ENCODE data around the gene LRP1.

LRP1 gene

DNA sequence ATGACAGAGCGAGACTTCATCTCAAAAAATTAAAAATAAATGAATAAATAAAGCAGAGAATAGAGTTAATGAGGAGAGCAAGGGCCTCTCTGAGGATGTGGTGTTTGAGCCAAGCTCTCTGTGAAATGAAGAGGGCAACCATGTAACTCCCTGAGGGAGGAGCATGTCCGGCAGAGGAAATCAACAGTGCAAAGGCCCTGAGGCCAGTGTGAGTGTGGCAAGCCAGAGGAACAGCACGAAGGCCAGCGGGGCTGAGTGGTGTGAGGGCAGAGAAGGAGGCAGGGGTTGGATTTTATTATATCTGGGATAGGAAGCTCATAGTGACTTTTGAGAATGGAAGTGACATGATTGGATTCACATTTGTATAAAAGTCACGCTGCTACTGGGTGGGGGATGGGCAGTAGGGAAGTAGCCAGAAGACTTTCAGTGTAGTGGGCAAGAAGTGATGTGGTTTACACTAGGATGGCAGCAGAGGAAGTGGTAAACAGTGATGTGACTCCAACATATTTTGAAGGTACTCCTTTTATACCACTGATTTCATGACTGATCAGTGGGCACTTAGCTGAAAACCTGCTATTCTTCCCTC is 29.4 kb downstream of the LRP1 start:
- DNase-seq: no peak

DNA sequence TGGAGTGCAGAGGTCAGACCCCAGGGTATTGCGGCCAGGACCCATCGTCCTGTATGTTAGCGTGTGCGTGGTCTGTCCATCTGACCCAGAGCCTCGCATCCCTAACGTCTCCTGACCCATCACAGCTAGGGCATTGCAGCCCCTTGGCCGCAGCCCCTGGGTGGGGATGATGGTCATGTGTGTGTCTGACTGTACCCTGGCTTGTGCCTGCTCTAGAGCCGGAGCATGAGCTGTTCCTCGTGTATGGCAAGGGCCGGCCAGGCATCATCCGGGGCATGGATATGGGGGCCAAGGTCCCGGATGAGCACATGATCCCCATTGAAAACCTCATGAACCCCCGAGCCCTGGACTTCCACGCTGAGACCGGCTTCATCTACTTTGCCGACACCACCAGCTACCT is 29.9 kb downstream of the LRP1 start:
- no peak for DNase-seq

DNA sequence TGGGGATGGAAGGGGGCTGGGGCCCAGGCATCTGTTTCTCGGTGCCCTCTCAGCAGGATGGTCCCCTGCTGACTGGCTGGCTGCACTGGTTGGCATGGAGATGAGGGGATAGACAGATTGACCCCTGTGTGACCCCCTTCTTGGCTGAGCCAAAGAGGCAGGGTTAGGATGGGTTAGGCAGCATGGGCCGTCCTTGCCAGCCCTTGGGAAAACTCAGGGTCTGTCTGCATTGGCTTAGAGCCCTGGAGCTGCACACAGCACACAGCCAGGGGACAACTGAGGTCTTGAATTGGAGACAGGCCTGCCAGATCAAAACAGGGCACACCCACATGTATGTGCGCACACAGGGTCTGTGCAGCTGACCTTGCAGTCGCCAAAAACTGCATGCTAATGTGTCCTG is 30.4 kb downstream of the LRP1 start:
- DNase-seq: no peak

DNA sequence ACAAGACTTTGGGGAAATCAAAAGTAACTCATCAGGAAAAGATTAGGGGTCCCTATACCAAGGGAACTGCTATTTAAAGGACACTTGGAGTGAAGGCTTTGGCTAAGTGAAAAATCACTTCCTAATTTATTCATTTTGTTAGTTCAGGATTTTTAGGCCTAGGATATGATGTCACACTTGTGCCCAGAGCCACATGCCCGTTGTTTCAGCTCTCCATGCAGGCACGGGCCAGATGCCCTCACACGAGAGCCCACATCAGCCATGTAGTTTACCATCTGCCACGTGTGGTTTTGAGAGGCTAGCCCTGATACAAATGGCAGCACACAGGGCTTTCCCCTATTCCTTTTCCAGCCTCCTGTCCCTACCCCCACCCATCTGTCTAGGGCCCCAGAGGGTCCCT is 31.0 kb downstream of the LRP1 start:
- no peak for DNase-seq

DNA sequence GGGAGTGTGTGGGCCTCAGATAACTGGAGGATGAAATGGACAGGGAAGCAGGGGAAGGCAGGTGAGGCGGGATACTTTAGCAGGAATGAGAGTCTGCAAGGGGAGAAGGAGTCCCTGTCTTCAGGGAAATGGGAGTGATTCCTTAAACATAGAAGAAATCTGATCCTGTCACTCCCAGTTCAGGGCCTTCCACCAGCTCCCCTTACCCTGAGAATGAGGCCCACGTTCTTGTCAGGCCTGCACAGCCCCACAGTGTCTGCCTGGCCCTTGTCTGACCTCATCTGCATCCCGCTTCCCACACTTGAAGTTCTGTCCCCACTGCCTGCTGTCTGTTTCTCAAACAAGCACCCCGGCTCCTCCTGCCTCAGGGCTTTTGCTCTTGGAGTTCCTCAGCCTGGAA is 31.8 kb downstream of the LRP1 start:
- no peak for DNase-seq

DNA sequence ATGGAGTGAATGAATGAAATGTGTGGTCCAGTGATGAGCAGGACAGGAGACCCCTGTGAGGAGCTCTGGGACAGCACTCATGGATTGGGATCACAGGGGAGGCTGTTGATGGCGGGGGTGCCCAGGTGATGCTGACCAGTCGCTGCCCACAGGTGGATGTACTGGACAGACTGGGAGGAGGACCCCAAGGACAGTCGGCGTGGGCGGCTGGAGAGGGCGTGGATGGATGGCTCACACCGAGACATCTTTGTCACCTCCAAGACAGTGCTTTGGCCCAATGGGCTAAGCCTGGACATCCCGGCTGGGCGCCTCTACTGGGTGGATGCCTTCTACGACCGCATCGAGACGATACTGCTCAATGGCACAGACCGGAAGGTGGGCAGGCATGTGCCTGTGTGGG is 32.5 kb downstream of the LRP1 start:
- no peak for DNase-seq

DNA sequence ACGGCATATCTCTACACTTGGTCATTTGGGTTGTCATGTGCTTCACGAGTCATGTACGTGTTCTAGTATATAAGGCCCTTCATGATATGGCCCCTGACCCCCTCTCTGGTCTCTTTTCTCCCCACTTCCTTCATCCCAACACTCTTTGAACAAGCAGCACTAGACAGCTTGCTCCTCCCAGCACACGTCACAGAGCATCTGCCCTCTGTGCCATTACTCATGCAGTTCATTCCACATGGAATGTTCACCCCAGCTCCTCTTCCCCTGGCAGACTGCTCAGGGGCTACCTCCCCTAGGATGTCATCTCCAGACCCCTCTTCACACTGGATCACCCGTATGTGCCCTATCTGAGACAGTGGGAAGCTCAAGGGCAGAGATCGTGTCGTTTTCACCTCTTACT is 33.2 kb downstream of the LRP1 start:
- DNase-seq: peak; percentile 56

DNA sequence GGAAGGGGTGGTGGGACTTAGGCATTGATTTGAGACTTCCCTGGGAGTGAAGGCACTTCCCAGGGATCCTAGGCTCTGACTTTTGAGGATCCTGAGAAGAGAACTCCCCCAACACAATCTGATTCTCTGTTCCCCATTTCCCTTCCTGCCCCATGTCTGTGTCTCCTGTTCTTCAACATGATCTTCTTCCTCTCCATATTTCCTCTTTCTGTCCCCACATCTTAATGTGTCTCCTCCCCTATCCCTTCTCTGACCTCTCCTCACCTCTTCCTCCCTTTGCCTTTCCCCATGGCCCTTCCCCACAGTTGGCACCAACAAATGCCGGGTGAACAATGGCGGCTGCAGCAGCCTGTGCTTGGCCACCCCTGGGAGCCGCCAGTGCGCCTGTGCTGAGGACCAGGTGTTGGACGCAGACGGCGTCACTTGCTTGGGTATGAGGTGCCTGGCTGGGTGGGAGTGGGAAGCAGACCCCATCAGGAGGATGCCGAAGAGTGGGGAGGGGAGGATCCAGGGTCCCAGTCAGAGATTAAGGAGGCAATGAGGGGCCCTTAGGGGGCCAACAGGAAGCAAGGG is 34.4 kb downstream of the LRP1 start:
- DNase-seq: no peak

DNA sequence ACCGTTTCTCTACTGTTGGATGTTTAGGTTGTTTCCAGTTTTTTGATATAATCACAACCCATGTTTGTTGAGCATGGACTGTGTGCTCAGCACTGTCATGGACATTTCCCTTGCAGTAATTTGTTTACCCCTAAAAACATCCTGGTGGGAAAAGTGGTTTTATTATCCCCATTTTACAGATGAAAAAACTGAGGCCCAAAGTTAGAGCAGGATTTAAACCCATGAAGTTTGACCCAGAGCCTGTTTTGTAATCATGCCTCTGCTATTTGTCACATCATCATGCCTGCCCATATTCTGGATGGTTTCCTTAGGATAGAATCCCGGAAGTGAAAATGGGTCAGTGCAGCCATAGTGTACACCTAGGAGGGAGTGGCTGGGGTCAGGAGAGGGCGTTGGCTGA is 36.2 kb downstream of the LRP1 start:
- no peak for DNase-seq

DNA sequence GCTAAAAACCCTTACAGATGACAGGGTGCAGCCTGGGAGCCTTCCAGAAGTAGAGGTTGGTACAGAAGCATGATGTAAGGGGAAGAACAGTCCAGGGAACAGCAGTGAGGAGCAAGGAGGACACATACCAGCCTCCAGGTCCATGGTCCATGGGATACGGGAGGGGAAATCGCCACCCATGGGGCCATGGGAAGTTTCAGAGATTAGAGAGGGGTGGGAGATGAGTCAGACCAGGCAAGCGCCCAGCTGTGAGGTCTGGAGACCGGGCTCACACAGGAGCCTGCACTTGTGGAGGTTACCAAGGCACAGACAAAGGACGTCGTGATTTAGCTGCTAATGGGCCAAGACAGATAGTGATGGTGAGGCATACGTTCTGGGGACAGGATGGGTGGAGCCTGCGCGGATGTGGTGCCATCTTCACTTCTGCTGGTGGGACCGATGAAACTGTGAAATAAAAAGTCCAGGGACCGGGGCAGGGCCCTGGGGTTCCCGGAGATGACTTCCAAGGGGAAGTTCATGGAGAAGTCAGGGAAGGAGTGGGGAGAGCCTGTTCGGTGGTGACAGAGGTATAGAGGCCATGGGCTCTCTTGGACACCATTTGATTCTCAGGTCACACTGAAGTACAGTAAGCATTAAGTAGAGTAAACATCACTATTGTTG is 36.8 kb downstream of the LRP1 start:
- no peak for DNase-seq

DNA sequence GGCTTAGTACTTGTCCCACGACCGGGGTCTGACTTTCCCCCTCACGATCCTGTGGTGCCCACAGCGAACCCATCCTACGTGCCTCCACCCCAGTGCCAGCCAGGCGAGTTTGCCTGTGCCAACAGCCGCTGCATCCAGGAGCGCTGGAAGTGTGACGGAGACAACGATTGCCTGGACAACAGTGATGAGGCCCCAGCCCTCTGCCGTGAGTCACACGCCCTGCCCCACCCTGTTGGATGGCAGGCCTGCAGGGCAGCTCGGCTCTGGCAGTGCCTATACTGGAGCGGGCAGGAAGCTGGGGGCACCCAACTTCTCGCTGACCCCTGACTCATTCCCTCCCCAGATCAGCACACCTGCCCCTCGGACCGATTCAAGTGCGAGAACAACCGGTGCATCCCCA is 37.5 kb downstream of the LRP1 start:
- DNase-seq: no peak

DNA sequence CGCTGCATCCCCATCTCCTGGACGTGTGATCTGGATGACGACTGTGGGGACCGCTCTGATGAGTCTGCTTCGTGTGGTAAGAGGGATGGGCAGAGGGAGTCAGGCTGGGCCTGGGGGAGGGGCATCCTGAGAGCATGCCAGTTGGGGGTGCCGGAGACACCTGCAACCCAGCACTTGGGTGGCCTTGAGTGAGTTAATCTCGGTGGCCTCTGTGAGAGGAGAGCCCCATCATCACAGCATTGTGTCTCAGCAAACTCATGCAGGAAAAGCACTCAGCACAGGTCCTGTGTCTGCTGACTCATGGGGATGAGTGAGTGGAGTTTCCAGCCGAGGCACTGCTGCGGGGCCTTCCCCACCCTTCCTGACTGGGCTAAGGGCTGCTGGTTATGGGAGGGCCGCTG is 38.7 kb downstream of the LRP1 start:
- peak; percentile 76 for DNase-seq

DNA sequence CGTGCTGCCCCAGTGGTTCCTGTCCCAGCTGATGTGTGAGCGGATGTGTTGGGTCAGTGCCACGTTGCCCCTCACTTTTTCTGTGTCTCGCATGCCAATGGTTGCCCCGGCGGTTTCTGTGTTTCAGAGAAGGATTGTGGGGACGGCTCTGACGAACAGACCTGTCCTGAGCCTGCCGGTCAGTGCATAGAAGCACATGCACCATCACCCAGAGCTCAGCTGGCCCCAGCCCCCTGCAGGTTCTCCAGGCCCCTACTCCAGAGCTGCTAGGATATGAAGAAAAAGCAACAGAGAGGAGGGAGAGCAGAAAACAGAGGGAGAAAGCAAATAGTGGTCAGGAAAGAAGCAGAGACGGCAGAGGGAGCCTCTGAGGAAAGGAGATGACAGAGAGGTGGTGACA is 39.8 kb downstream of the LRP1 start:
- DNase-seq: no peak

DNA sequence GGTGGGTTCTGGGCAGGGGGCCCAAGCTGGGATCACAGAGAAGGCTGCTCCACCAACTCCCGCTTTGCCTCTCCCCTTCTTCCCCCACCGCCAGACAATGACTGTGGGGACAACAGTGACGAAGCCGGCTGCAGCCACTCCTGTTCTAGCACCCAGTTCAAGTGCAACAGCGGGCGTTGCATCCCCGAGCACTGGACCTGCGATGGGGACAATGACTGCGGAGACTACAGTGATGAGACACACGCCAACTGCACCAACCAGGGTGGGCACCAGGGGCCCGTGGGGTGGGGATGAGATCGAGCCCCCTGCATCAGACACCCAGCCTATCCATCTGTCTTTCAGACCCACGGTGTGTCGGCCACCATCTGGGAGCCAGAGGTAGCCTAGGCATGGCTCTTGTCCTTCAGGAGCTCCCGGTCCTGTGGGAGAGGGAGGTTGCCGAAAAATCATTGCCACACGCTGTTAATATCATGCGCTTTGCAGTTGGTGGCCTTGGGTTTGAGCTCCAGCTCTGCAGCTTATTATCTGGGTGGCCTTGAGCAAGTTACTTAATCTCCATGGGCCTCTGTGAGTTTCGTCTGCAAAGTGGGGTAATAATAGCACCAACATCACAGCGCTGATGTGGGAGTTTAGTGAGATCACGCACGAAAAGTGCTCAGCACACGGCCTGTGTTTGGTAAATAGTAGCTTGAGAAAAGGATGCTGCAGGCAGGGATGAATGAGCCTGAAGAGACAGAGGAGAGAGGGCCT is 40.9 kb downstream of the LRP1 start:
- no peak for DNase-seq

DNA sequence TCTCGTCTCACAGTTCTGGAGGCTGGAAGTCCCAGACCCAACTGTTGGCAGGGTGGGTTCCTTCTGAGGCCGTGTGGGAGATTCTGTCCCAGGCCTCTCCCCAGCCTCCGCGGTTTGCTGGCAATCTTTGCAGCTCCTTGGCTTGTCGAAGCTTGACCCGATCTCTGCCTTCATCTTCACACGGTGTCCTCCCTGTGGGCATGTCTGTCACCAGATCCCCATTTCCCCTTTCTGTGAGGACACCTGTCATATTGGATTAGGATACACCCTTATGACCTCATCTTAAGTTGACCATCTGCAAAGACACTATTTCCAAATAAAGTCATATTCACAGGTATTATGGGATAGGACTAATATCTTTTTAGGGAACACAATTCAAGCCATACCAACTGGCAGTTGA is 41.7 kb downstream of the LRP1 start:
- no peak for DNase-seq

DNA sequence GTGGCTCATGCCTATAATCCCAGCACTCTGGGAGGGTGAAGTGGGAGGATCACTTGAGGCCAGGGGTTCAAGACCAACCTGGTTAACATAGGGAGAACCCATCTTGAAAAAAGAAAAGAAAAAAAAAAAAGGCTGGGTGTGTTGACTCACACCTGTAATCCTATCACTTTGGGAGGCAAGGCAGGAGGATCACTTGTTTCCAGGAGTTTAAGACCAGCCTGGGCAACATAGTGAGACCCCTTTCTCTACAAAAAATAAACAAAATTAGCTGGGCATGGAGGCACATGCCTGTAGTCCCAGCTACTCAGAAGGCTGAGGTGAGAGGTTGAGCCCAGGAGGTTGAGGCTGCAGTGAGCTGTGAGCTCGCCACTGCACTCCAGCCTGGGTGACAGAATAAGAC is 42.1 kb downstream of the LRP1 start:
- DNase-seq: no peak

DNA sequence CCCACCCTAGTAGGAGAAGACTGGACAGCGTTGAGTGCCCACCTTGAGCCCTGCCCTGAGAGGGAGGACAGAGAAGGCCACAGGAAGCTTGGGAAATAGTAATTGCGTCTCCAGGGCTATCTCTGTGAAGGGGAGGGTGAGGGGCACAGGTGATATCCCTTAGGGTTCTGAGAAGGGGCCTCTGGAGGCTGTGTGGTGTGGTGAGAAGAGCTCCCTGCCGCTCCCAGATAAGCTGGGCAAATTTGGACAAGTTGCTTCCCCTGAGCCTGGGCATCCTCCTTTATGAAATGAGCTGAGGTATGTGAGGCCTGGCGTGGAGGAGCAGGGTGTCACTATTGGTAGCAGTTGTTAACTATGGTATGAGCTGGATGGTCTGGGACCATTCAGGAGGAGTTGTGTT is 42.6 kb downstream of the LRP1 start:
- no peak for DNase-seq

DNA sequence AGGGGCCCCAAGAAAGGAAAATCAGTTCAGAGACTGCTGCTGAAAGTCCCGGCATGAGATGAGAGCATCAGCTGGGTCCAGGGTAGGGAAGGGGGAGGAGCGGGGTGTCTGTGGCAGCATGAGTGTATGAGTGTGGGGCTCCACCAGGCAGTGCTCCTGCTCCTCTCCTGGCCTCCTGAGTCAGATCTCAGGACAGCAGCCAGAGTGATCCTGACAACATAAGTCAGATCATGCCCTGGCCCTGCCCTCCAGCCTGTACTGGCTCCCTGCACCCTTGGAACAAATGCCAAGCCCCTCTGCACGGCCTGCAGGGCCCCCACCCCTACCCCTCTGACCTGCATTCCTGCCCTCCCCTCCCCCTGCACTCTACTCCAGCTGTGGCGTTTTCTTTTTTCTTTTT is 43.4 kb downstream of the LRP1 start:
- DNase-seq: peak; percentile 60

DNA sequence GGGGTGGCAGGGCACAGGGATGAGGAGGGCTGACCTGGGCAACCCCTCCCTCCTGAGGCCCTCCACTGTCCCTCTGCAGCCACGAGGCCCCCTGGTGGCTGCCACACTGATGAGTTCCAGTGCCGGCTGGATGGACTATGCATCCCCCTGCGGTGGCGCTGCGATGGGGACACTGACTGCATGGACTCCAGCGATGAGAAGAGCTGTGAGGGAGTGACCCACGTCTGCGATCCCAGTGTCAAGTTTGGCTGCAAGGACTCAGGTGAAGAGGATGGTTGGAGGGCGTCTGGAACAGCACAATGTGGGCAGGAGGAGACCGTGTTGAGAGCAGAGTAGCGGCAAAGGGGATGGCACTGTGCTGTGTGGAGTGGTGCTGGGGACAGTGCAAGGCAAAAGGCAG is 44.8 kb downstream of the LRP1 start:
- peak; percentile 23 for DNase-seq

DNA sequence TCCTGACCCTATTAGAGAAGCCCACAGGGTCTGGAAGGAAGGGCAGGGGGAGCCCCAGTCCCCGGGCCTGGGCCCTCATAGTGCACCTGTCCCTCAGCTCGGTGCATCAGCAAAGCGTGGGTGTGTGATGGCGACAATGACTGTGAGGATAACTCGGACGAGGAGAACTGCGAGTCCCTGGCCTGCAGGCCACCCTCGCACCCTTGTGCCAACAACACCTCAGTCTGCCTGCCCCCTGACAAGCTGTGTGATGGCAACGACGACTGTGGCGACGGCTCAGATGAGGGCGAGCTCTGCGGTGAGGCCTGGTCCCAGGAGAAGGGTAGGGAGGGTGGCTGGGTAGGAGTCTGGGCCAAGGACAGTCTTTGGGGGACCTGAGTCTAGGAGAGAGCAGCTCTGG is 45.4 kb downstream of the LRP1 start:
- DNase-seq: no peak

DNA sequence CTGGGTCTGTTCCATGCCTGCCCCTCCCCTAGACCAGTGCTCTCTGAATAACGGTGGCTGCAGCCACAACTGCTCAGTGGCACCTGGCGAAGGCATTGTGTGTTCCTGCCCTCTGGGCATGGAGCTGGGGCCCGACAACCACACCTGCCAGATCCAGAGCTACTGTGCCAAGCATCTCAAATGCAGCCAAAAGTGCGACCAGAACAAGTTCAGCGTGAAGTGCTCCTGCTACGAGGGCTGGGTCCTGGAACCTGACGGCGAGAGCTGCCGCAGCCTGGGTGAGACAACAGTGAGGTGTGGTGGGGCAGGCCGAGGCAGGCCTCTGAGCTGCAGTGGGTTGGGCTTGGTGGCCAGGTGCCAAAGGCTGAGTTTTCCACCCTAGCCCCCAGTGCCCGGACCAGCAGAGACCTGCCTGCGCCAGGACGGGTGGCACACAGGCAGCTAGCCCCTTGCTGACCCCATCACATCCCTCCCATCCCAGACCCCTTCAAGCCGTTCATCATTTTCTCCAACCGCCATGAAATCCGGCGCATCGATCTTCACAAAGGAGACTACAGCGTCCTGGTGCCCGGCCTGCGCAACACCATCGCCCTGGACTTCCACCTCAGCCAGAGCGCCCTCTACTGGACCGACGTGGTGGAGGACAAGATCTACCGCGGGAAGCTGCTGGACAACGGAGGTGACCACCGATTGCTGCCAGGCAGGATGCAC is 47.3 kb downstream of the LRP1 start:
- DNase-seq: peak; percentile 60

DNA sequence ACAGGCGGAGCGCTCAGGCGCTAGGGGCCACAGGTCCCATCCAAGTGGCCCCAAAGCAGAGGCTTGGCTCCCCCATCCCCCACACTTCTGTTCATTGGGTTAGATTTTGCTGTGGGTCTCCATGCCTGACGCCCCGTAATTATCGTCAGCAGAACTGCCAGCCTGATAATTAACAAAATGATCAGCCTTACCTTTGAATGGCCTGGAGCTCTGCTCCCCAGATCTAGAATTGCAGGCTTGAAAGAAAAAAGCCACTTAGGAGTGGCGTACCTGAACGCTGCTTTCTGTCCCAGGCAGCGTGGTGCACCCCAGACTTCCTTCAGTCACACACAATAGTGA is 47.8 kb downstream of the LRP1 start:
- DNase-seq: no peak

DNA sequence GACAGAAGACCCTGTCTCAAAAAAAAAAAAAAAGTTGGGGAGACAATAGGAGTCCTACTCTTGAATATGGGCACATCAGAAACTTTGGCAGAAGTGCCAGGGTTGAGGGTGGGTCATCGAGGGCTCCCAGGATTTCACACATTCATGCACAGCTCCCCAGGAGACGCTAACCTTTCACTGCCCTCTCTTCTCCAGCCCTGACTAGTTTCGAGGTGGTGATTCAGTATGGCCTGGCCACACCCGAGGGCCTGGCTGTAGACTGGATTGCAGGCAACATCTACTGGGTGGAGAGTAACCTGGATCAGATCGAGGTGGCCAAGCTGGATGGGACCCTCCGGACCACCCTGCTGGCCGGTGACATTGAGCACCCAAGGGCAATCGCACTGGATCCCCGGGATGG is 48.6 kb downstream of the LRP1 start:
- DNase-seq: no peak

DNA sequence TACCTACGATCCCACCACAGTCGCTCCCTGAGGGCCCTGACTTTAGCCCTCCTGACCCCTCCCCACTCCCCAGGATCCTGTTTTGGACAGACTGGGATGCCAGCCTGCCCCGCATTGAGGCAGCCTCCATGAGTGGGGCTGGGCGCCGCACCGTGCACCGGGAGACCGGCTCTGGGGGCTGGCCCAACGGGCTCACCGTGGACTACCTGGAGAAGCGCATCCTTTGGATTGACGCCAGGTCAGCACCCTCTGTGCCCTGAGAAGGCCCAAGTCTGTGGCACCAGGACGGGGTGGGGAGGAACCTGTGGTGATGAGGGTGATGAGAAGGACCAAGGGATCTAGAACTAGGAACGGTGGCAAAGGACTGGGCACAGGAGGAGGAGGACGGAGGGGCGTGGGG is 49.1 kb downstream of the LRP1 start:
- DNase-seq: no peak
